ENCODE measurements around the gene MBNL1.
A peak's percentile ranks its signal among the peaks of the same experiment; 100 is the strongest.

Gene MBNL1

DNA sequence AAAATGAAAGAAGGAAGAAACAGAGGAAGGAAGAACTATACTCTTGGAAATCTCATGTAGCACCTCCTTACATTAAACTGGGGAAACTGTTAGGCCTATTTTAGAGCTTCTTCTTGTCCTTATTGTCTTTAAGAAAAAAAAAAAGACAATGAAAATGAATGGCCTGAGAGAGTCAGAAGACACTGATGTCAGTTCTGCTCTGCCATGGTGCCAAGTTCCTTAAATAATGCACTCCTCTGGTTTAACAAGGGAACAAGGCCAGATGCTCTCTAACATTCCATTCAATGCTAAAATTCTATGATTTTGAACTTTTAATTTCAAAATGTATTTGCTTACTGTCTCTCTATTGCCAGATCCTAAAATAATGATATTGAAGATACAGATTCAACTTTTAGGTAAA is 4.4 kb upstream of the MBNL1 start:
- H2AK5ac ChIP-seq (ENCODE audit: low read length), result no peak overlapping the region
- H3K4me2 ChIP-seq (ENCODE audit: low read length), result no peak overlapping the region
- H3K9me3 ChIP-seq (ENCODE audit: insufficient read depth, low read depth, low read length), result no peaks in the 10 kb centered on the region
- H4K8ac ChIP-seq (ENCODE audit: low read depth, low read length), result no peak overlapping the region
- no peaks in the 10 kb centered on the region for H3K36me3 ChIP-seq (ENCODE audit: control insufficient read depth in 1 of 2, insufficient read depth in 2 of 2, low read length in 2 of 2)
- H3K27ac ChIP-seq (ENCODE audit: low read depth, low read length), result no peak overlapping the region
- no peak overlapping the region for H3K9ac ChIP-seq (ENCODE audit: low read length)
- no peaks in the 10 kb centered on the region for H3K27me3 ChIP-seq (ENCODE audit: insufficient read depth, low read length)
- H3K4me1 ChIP-seq (ENCODE audit: control insufficient read depth in 1 of 2, insufficient read depth in 2 of 2, low read length in 2 of 2), result peaks cover 6 to 7% of the 10 kb centered on the region in 2 experiments
- no peak overlapping the region for H2BK120ac ChIP-seq (ENCODE audit: insufficient read depth, low read length, poor library complexity)
- no peak overlapping the region for H3K14ac ChIP-seq (ENCODE audit: low read length)
- no peak overlapping the region for H2BK5ac ChIP-seq (ENCODE audit: low read depth, low read length, poor library complexity)
- no peak overlapping the region for H3K4me3 ChIP-seq (ENCODE audit: low read depth, low read length)
- H3K79me2 ChIP-seq (ENCODE audit: control insufficient read depth, insufficient read depth, low read length, poor library complexity), result peaks cover 7% of the 10 kb centered on the region
- no peak overlapping the region for H4K91ac ChIP-seq (ENCODE audit: low read depth, low read length)
- H3K79me1 ChIP-seq (ENCODE audit: low read length), result peaks cover 13% of the 10 kb centered on the region
- no peak overlapping the region for H4K12ac ChIP-seq (ENCODE audit: low read depth, low read length)
- no peak for DNase-seq
- no peak overlapping the region for H3K4ac ChIP-seq (ENCODE audit: low read depth, low read length)
- no peak overlapping the region for H3K23ac ChIP-seq (ENCODE audit: low read length)
- no peak overlapping the region for H2AFZ ChIP-seq (ENCODE audit: insufficient read depth, low read length, poor library complexity)
- H3K18ac ChIP-seq (ENCODE audit: low read length), result no peak overlapping the region
- H2BK12ac ChIP-seq (ENCODE audit: low read length), result no peak overlapping the region

DNA sequence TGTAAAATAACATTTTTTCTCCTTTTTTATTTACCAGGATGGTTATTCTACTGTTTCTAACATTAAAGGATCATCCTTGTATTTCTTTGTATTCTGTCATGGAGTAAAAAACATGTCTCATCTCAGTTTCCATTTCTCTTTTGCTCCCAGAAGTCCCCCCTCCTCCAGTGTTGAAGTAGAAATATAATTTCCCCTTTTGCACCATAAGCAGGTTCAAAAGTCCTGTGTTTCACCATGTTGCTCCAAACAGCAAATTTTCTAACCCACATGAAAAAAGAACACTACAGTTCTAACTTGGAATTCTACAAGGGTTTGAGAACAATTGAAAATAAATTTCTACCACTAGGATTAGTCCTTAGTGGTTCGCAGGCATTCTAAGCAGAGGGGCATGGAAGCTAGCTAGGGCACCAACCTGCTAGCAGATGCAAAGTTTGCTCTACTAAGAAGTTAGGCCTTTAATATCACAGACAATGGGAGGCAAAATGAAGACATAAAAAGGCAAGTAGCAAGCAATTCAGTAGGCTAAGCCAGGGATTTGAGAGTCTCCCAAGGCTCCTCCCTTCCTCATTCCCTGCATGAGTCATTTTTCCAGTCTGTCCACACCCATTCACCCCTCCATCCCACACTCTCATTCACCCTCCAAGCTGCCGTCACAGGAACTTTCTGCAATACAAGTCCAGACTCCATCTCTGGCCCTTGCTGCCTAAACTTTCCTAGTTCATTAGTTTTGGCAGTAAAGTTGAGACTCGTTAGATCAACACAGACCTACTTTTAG is 2.3 kb upstream of the MBNL1 start:
- peaks cover 16% of the 10 kb centered on the region for H3K79me1 ChIP-seq (ENCODE audit: low read length)
- no CpG with 5 or more reads among the region's 3 CpGs for WGBS (ENCODE audit: extremely low coverage, insufficient coverage, insufficient read length)

DNA sequence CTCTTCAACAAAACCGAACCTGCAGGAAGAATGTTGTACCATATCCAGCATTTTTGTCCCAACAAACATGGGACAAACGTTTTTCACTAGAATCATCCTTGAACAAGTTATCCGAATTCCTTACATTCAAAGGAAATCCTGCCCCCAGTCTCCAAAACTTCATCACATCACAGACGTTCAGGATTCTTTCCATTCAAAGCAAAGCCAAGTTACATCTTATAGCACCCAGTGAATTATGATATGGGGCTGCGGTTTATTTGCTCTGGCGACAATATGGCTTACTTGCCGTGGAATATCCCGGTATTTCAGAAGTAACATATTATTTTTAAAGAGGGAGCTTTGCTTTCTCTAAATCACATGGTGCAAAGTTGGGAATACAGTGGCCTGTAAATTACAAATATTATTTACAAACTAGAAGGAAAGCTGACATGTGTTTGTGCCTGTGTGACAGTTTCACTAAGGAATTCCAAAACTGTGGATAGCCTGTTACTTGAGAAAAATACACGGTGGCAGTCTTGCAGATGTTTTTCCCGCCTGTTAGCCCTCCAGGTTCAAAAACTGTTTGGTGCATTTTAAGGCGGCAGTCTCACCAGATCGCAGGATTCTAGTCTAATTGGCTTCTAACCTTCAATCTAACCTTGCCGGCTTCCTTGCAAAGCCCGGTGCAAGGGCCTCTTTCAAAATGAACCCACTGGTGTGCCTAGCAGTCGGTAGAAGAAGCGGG is 736 bp upstream of the MBNL1 start:
- no CpG with 5 or more reads among the region's 16 CpGs for WGBS (ENCODE audit: extremely low coverage, insufficient coverage, insufficient read length)
- Histone ChIP-seq H3K79me1 (ENCODE audit: low read length) (peaks cover 16% of the 10 kb centered on the region), H2AK5ac (ENCODE audit: low read length) (no peak overlapping the region), H3K9me3 (ENCODE audit: insufficient read depth, low read depth, low read length) (no peaks in the 10 kb centered on the region), H3K23ac (ENCODE audit: low read length) (no peak overlapping the region), H3K18ac (ENCODE audit: low read length) (peak overlapping the region; percentile 64), H3K27me3 (ENCODE audit: insufficient read depth, low read length) (no peaks in the 10 kb centered on the region), H3K4me1 (ENCODE audit: control insufficient read depth in 1 of 2, insufficient read depth in 2 of 2, low read length in 2 of 2) (peaks cover 6 to 7% of the 10 kb centered on the region in 2 experiments), H3K14ac (ENCODE audit: low read length) (peak overlapping the region; percentile 92), H3K9ac (ENCODE audit: low read length) (peak overlapping the region; percentile 94), H3K36me3 (ENCODE audit: control insufficient read depth in 1 of 2, insufficient read depth in 2 of 2, low read length in 2 of 2) (no peaks in the 10 kb centered on the region), H2BK120ac (ENCODE audit: insufficient read depth, low read length, poor library complexity) (peak overlapping the region; percentile 96), H2BK5ac (ENCODE audit: low read depth, low read length, poor library complexity) (peak overlapping the region; percentile 95), H2BK12ac (ENCODE audit: low read length) (no peak overlapping the region), H3K4me3 (ENCODE audit: low read depth, low read length) (peak overlapping the region; percentile 86), H4K91ac (ENCODE audit: low read depth, low read length) (peak overlapping the region; percentile 97), H3K79me2 (ENCODE audit: control insufficient read depth, insufficient read depth, low read length, poor library complexity) (peaks cover 10% of the 10 kb centered on the region), H3K4ac (ENCODE audit: low read depth, low read length) (no peak overlapping the region), H3K27ac (ENCODE audit: low read depth, low read length) (peak overlapping the region; percentile 93), H4K12ac (ENCODE audit: low read depth, low read length) (no peak overlapping the region), H4K8ac (ENCODE audit: low read depth, low read length) (peak overlapping the region; percentile 91), H3K4me2 (ENCODE audit: low read length) (peak overlapping the region; percentile 87), H2AFZ (ENCODE audit: insufficient read depth, low read length, poor library complexity) (peak overlapping the region; percentile 75)
- DNase-seq, result peak in 1 of 2 donors; percentile 56

More for the DNA sequence above, 2.3 kb upstream of the MBNL1 start:
- Histone ChIP-seq H3K18ac (ENCODE audit: low read length) (no peak overlapping the region), H2AFZ (ENCODE audit: insufficient read depth, low read length, poor library complexity) (peak overlapping the region; percentile 10), H3K4ac (ENCODE audit: low read depth, low read length) (no peak overlapping the region), H3K79me2 (ENCODE audit: control insufficient read depth, insufficient read depth, low read length, poor library complexity) (peaks cover 10% of the 10 kb centered on the region), H4K91ac (ENCODE audit: low read depth, low read length) (no peak overlapping the region), H3K23ac (ENCODE audit: low read length) (no peak overlapping the region), H2BK120ac (ENCODE audit: insufficient read depth, low read length, poor library complexity) (no peak overlapping the region), H3K9ac (ENCODE audit: low read length) (no peak overlapping the region), H3K4me2 (ENCODE audit: low read length) (no peak overlapping the region), H2BK12ac (ENCODE audit: low read length) (peak overlapping the region; percentile 24), H3K27ac (ENCODE audit: low read depth, low read length) (no peak overlapping the region), H4K12ac (ENCODE audit: low read depth, low read length) (no peak overlapping the region), H3K27me3 (ENCODE audit: insufficient read depth, low read length) (no peaks in the 10 kb centered on the region), H3K36me3 (ENCODE audit: control insufficient read depth in 1 of 2, insufficient read depth in 2 of 2, low read length in 2 of 2) (no peaks in the 10 kb centered on the region), H4K8ac (ENCODE audit: low read depth, low read length) (no peak overlapping the region), H3K4me1 (ENCODE audit: control insufficient read depth in 1 of 2, insufficient read depth in 2 of 2, low read length in 2 of 2) (peaks cover 6 to 7% of the 10 kb centered on the region in 2 experiments), H2BK5ac (ENCODE audit: low read depth, low read length, poor library complexity) (peak overlapping the region; percentile 58), H2AK5ac (ENCODE audit: low read length) (no peak overlapping the region), H3K9me3 (ENCODE audit: insufficient read depth, low read depth, low read length) (no peaks in the 10 kb centered on the region), H3K4me3 (ENCODE audit: low read depth, low read length) (no peak overlapping the region), H3K14ac (ENCODE audit: low read length) (no peak overlapping the region)
- DNase-seq, result peak in 1 of 2 donors; percentile 51

DNA sequence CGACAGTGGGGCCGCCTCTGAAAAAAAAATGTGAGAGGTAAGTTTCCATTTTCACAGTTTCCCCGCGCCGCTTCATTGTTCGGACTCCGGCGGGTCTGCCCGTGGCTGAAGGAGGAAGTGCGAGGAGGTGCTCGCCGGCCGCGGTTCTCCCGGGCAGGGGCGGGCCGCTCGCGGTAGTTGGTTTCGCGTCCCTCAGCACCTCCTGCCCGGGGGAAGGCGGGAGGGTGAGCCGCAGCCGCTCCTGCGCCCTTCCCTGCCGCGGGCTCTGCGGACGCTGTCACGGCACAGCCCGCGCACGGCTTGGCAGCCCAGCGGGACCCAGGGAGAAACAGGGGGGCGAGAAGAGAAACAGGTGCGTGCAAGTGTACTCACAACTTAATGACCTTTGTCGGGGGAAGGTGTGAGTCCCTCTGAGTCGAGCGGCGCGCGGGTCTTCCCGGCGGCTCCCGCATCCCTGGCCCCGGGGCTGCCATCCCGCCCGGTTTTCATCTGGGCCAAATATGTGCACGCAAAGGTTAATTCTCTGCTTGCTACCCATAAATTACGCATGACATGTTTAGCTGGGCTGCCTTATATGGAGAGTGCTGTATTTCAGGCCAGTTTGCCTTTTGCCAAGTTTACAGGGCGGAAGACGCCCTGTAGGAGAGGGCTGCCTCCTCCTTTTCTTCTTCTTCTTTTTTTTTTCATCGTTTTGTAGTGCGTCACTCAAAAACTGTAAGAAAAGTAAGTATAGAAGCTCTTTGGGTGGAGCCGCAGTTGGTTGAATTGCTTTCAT is 514 bp downstream of the MBNL1 start:
- H3K23ac ChIP-seq (ENCODE audit: low read length), result no peak overlapping the region
- WGBS (ENCODE audit: extremely low coverage, insufficient coverage, insufficient read length), result no CpG with 5 or more reads among the region's 56 CpGs
- no peaks in the 10 kb centered on the region for H3K27me3 ChIP-seq (ENCODE audit: insufficient read depth, low read length)
- DNase-seq, result peak; percentile 73 to 83
- peak overlapping the region; percentile 68 for H3K18ac ChIP-seq (ENCODE audit: low read length)
- H3K27ac ChIP-seq (ENCODE audit: low read depth, low read length), result peak overlapping the region; percentile 93
- peak overlapping the region; percentile 52 for H4K8ac ChIP-seq (ENCODE audit: low read depth, low read length)
- H2BK5ac ChIP-seq (ENCODE audit: low read depth, low read length, poor library complexity), result peak overlapping the region; percentile 63
- peaks cover 10% of the 10 kb centered on the region for H3K79me2 ChIP-seq (ENCODE audit: control insufficient read depth, insufficient read depth, low read length, poor library complexity)
- H4K91ac ChIP-seq (ENCODE audit: low read depth, low read length), result peak overlapping the region; percentile 74
- peaks cover 16% of the 10 kb centered on the region for H3K79me1 ChIP-seq (ENCODE audit: low read length)
- peak overlapping the region; percentile 61 for H4K12ac ChIP-seq (ENCODE audit: low read depth, low read length)
- peak overlapping the region; percentile 82 for H3K14ac ChIP-seq (ENCODE audit: low read length)
- H3K4ac ChIP-seq (ENCODE audit: low read depth, low read length), result peak overlapping the region; percentile 66
- peaks cover 6 to 7% of the 10 kb centered on the region in 2 experiments for H3K4me1 ChIP-seq (ENCODE audit: control insufficient read depth in 1 of 2, insufficient read depth in 2 of 2, low read length in 2 of 2)
- peak overlapping the region; percentile 77 for H2AFZ ChIP-seq (ENCODE audit: insufficient read depth, low read length, poor library complexity)
- H3K9me3 ChIP-seq (ENCODE audit: insufficient read depth, low read depth, low read length), result no peaks in the 10 kb centered on the region
- no peak overlapping the region for H2AK5ac ChIP-seq (ENCODE audit: low read length)
- H3K36me3 ChIP-seq (ENCODE audit: control insufficient read depth in 1 of 2, insufficient read depth in 2 of 2, low read length in 2 of 2), result no peaks in the 10 kb centered on the region
- peak overlapping the region; percentile 62 for H3K9ac ChIP-seq (ENCODE audit: low read length)
- no peak overlapping the region for H2BK12ac ChIP-seq (ENCODE audit: low read length)
- peak overlapping the region; percentile 86 for H3K4me3 ChIP-seq (ENCODE audit: low read depth, low read length)
- peak overlapping the region; percentile 87 for H3K4me2 ChIP-seq (ENCODE audit: low read length)
- peak overlapping the region; percentile 61 for H2BK120ac ChIP-seq (ENCODE audit: insufficient read depth, low read length, poor library complexity)

Data from trophoblast cell (in vitro differentiated cells and primary cell).